Ovary (tissue), 3 donors: ENCODE results near the gene TEAD3.

Source experiments
- CTCF ChIP-seq, 3 donors: fragments of 450-650 bp in 2 of 3; fragments of 200-600 bp in 1 of 3; IDR thresholded peaks; one replicate each; pipeline versions ENCODE4 v1.5.1 to v1.8.0; 2016 to 2022; ENCODE audit warnings: antibody characterized with exemption in 3 of 3, mild to moderate bottlenecking in 1 of 3
- POLR2A ChIP-seq: fragments of 450-650 bp; IDR thresholded peaks from one replicate; pipeline ENCODE4 v1.6.1; 2017; ENCODE audit warnings: antibody characterized with exemption, mild to moderate bottlenecking, moderate library complexity
- donor health status: DM: no; HTN: no; CAD: no.

GRCh38 chr6:35454391-35455110, 42.3 kb downstream of the TEAD3 start:
- TF ChIP-seq CTCF (IDR thresholded peaks at IDR 0.05) = no peak
- no peak for TF ChIP-seq POLR2A
